RPMI7951 (cell line): ENCODE results near the gene GRB10. TPM values are rescaled to one million over a fixed set of nuclear protein-coding genes. Genes with fewer than 3 reads are reported as not detected.
A peak's percentile ranks its signal among the peaks of the same experiment; 100 is the strongest.

Experiments
- DNase-seq: peaks from one replicate; pipeline ENCODE4 v3.0.0-alpha.2; 2012; ENCODE audit warnings: low read depth
- total RNA-seq: library from RNA; depleted of rRNA; stranded (reverse); fragments of >200 nt; shearing (Covaris generic); gene quantifications from 2 replicates; pipeline ENCODE4 v1.2.3, GENCODE V29; 2014

GRB10 gene
- total RNA-seq, 1 experiment from 2014 or later: 51.7 TPM

DNA sequence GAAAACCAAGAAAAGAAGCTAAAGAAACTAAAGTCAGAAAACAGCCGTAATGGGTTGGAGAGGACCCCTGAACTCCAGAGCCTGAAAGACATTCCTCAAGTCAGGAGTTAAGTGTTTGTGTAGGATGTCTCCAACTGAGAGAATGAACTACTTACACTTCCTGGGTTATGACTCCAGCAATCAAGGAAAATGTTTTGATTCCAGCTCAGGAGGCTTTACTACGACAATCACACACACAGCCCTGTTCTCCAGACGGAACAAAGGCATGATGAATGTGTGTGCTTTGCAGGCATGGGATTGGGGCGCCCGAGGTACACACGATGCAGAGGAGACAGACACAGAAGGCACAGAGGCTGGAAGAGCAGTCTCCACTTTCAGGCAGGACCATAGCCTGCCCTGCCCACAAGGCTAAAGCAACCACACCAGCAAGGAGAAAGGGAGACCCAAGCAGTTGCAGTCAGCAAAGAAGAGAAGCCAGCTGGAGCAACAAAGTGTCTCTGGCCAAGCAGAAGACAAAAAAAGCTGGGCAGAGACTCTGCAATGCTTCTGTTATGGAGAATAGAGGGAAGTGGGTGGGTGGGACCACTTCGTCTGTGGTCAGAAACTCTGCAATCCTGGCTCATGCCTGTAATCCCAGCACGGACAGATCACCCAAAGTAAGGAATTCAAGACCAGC is 89.1 kb downstream of the GRB10 start:
- DNase-seq: no peak

DNA sequence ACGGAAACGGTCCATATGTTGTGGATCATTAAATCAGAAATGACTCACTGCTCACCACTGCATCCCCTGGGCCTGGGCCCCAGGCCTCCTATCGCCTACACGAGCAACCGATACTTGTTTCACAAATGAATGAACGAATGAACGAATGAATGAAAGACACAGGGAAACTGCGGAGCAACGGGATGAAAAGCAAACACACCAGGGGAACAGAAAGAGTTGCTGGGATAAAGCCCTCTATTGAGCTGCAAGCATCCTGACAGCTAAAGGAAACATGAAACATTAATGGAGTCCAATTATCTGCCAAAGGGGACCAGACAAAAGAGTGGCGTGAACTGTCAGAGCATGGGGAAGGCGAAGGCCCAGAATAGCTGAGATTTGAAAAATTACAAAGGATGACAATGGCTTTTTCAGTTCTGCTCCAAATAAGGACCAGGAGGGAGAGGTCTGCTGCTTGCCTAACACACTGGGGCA is 92.1 kb downstream of the GRB10 start:
- peak; percentile 80 for DNase-seq

DNA sequence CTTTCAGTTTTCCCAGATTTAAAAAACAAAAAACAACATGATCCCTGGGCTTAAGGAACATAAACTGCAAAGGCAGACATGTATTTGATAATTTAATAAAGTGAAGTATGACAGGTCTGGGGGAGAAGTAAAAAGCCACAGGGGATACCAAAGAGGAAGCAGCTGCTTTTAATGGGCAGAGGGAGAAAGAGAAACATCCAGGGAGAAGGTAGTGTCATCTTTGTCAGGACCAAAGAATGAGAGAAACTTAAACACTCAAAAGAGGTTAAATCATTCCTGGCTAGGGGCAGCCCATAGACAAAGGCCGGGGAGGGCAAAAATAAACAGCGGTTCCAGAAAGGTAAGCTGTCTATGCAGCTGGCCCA is 94.5 kb downstream of the GRB10 start:
- no peak for DNase-seq

DNA sequence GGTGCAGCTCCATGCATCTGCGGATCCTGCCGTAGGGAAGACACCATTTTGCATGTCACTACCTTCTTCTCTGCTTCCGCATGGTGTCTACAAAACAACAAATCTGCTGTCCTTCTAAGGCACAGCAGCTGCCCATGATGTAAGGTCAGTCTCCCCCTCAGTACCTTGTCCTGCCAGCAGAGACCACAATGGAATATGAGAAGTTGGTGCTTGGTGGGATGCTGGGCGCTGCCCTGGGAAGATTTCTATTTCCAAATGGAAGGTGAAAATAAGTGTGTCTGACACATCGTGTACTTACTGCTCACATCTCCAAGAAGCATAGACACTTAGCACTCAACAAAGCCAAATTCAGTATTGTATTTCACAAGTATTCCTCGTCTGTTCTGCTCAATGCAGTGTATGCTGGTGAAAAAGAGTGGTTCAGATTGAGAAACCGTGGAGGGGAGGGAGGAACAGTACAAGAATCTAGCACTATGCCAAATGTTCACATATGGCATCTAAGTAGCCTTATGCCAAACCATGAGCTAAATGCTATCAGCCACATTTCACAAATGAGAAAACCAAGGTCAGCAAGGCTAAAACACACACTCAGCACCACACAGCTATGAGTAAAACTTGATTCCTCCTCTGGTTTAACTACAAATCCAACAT is 95.0 kb downstream of the GRB10 start:
- peak; percentile 55 for DNase-seq

DNA sequence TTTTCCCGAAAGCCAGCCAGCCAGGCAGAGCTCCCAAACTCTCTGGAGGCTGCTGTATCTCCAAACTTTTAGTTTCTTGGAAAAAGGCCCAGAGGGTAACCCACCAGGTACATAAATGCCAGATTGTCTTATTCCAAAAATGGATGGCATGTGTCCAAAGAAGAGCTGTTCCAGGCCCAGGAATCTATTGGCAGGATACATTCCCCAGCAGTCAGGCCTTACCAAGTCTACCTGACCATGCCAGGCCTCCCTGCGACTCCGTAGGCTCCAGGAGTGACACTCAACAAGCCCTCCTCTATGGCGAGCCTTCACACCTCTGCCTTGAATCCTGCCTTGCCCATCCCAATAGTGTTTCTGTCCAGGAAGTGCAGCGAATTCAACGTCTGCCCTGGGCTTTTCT is 95.6 kb downstream of the GRB10 start:
- DNase-seq: no peak

DNA sequence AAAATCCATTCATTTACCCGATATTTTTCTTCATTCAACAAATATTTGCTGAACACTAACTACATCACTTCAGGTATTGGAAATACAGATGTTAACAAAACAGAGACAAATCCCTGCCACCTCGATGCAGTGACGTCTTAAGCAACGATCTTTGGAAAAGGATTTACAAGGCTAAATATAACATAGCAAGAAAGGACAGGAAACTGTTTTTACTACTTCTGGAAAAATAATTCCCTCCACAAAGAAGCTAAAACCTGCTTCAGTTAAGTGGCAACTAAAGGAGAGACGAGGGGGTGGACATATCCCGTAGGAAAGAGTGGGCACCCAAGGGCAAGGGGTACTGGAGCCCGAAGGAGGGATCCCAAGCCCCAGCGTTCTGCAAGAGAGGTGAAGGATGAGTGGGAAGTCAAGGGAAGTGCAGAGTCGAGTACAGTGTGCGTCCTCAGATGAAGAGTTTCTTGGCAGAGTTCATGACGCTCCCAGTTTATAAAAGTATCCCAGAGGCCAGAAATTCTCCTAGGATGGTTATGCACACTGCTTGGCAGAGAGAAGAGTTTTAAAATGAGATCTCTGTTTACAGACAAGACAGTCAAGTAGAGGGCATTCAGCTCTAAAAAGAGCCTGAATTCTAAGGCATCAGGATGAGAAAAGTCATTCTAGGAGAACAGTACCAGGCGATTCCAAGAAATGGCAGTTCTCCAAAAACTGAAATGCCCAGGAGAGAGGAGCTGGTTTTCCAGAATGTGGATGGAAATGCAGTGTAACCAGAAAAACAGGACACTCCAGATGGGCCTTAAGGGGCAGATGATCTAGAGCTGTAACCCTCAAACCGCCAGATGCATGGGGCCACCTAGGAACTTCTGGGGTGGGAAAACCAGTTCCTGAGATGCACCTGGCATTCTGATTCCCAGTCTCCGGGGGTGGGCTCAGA is 97.3 kb downstream of the GRB10 start:
- no peak for DNase-seq

DNA sequence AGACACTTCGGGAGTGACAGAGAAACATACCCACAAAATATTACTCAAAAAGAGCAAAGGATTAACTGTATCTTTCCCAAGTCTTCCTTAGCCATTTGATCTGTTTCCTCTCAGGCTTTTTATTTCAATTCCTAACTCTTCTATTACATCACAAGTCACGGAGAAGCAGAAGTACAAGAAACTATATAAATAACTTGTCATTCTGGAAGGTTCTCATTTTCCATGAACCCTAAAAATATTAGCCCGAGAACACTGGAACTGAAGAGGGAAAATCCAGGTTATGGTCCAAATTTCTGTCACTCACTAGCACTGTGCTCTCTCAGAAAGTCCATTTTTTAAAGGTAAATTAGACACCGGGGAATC is 98.0 kb downstream of the GRB10 start:
- no peak for DNase-seq

DNA sequence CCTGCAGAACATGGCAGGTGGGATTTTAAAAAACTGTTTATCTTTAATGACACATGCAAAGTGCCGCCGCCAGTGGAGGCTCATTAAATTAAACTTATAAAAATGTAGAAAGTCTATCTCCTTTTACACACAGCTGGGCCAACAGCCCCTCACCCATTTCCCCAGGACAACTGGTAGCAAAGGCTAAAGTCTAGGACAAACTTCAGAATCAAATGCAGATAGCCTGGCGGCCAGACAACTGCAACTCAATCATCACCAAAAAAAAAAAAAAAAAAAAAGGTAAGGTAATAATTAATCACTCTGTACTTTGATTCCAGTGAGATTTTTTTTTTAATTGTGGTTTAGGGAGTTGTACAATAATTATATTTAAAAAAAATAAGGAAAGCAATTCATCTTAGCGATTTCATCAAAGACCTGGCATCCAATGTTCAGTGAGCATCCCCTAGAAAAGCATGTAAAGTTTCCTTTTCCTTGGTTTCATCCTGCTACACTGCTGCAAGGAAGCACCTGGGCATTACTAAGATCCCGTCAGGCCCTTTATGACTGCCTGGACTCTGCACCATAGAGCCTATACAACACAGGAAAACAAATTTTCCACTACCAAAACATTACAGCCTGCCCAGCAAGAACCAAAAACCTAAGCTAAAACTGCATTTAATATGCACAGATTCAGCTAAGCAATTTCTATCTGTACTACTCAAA is 98.5 kb downstream of the GRB10 start:
- no peak for DNase-seq

DNA sequence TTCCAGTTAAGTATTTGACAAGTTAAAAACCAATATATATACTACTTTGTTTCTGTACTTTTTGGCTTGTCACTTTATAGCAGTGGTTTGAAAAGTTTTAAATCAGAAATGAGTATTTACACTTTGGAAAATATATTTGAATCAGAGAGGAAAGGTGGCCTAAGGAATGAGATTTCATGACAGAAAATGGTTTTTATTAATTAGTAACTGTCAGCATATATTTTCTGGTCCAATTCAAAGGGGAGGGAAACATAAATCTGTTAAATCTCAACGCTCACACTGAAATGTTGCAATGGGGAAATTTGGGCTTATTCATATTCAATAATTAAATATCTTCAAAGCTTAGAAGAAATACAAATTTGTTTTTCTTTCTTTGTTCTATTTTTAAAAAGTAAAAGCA is 100.1 kb downstream of the GRB10 start:
- DNase-seq: no peak

DNA sequence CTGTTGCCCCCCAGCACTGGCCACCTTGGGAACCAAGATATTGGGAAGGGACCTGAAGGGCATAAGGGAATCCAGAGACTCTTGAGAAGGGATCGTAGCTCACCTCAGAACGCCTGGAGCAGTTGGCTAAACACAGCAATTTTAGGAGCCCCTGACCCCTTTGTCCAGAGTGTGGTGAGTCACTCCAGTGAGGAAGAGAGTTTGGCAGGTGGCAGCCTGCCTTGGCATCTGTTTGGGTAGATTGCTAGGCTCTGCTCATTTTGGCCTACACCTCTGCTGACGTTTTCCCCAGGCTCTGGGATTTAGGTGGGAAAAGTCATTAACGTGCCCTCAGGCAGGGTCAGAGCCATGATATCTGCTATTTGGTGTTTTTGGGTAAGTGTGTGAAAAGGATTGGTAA is 100.6 kb downstream of the GRB10 start:
- peak; percentile 32 for DNase-seq

DNA sequence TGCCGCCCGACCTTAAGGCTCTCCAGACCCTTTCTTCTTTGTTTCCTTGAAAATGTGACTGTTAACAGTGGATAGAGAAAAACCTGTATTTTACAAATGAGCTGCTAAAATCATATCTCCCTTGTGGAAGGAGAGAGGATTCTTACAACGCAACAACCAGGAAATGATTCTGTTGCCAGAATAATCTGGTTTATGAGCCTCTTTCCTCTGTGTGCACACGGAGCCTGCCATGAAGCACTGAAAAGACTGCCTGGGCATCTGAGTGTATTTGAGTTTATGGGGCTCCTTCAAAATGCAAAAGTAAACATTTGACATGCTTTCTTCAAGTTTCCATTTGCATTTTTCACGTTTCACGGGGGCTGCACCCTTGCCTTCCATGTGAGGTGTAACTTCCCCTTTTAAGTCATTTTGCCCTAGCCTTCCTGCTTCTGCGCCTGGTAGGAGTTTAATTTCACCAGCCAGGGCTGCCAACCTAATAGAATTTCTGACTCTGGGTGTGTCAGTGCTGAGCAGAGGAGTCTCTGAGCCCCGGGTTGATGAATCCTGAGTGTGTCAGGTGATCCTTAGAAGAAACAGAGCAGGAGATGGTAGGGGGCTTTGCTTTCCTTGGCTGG is 101.2 kb downstream of the GRB10 start:
- no peak for DNase-seq

DNA sequence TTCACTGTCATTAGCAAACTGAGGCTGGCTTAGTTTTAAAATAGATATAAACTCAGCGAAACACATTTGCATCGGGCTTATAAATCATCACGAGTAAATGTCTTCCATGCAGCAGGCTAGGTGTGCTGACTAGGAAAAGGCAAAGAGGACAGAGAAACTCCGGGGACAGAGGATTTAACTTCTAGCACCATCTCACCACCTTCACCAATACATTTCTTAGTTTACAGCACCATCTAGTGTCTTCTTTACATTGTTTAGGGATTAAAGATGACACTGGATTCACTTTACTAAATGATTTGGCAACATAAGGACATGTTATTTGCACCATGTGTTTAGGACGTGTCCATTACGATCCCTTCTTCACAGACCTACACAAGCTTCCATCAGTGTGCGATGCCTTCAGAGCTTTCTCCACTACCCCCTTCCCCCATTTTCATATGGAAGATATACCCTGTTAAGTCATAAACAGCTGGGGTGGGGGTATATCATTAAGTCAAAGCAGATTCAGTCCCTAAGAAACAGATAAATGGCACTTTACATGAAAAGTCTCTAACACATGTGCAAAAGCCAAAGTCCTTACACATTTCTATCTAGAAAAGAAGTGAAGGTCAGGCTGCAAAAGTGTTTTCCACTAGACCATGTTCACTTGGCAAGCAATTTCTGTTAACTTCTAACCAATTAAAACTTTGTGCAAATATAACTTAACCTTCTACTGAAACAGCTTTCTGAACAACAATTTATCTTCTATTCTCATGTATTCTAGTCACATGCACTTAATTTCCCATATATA is 103.3 kb downstream of the GRB10 start:
- DNase-seq: peak; percentile 74

DNA sequence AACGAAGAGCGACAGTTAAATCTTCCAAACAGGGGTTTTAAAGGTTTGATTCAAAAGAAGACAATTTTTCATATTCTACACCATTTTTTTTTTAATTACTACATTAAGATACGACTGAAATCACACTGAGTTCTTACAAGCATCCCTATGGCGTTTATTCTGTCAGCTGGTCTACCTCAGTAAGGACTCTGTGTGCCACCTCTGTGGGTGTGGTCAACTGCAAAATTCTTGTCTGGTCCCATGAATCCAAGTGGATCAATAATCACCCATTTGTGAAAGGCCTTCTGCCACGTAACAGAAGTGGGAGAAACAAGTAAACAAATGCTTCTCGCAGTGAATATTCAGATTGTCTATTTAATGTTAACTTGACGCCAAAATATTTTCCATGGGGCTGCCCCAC is 104.1 kb downstream of the GRB10 start:
- DNase-seq: no peak

DNA sequence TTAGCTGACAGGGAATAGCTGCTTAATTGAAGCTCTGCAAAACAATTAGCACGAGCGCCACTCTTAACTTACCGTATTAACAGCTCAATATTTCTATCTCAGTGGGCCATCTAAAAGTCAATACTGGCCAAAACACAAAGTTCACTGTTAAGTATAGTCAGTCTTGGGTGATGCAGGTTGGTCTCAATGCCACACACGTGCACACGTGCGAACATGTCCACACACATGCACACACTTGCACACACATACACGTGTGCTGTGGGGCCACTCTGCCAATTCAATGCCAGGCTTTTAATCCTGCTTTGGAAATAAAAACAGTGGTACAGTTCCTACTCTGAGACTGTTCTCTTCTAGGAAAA is 105.1 kb downstream of the GRB10 start:
- DNase-seq: no peak

DNA sequence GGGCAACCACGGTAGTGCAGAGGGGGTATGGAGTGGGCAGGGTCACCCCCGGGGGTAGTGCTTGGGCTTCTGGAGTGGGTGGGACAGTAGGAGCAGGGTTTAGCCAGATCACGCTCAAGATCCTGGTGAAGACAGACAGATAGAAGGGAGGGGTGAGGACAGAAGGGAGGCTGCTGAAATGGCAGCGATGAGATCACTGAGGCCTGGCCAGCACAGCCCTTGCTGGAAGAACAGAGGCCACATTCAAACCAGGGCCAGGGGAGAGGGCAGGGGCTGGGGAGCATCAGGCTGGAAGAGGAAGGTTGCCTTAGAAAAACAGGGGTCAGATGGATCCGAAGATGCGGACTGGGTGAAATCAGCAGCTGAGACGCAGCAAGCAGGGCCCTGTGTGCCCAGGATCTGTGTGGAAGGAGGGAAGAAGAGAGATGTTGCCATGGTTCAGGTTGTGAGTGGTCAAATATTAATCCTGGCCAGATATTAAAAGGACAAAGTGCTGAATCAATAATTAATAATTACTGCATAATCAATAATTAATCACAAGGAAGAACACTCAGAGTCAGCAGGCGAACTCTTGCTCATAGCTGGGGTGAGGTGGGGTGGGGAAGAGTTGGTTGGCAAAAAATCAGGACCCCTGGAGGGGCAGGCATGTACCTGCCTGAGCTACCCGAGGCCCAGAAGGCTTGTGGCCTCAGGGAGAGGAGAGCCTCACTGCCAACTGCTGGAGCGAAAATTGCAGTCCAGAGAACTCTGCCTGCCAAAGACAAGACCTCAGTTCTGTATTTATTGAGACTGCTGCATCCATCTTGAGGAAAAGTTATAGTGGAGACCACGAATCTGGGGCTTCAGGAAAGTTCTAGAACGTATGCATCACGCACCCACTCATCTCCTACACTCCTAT is 105.7 kb downstream of the GRB10 start:
- no peak for DNase-seq

DNA sequence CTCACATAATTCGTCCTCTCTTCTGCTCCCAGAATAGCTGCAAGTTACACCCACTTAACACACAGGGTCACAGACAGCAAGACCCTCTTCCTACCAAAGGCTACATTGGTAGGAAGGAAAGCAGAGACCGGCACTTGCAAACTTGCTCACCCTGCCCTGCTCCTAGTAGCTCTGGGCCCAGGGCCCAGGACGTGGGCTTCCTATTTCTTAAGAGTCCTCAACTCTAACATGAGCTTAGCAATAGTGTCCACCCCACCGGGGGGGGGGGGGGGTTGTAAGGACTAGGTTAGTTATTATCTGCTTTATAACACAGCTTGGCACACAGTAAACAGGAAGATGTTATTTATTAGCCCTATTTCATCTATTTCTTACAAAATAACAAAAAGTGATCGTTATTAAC is 106.6 kb downstream of the GRB10 start:
- DNase-seq: no peak

DNA sequence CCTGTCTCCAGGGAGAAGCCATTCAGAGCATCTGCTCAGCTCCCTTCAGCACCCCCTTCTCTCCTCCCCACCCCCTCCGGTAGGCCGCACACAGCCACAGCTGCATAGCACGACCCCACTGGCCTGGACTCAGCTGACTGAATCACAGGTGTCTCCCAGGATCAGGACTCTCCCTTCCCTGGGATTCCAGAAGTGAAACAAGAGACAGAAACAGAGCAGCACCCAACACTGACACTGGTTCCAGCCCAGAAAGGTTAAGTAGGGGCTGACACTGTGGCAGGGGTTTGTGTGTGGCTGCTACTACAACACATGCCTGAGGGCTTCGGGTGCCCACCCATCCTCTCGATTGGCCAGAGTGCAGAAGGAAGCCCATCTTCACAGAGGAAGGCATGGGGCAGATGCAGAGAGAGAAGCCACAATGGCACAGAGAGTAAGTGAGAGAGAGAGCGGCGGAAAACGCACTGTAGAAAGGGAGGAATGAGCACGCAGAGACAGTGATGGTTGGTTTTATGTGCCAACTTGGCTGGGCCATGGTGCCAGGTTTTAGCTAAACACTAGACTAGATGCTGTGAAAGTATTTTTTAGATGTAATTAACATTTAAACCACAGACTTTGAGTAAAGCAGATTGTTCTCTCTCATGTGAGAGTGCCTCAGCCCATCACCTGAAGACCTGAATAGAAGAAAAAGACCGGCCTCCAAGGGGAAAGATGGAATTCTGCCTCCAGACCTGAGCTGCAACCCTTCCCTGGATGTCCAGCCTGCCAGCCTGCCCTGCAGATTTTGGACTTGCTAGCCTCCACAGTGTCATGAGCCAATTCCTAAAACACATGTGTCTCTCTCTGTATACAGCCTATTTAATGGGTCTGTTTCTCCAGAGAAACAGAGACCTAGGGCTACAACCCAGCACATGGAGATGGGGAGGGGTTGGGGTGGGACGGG is 107.5 kb downstream of the GRB10 start:
- no peak for DNase-seq

DNA sequence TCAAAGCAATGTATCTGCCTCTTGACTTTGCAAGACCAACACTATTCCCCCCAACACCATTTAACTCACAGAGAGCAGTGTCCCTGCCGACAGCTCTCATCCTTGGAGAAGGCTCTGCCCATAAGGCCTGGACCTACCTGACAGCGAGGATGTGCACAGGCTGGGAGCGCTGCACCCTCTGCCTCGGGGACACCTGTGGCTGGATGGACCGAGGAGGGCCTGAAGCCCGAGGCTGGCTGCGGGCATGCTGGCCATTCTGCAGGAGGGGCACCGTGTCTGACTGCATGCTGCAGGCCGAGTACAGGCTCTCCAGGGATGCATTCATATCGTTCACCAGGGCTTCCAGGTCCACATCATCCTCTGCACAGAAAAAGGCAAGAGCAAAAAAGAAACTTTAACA is 108.4 kb downstream of the GRB10 start:
- no peak for DNase-seq

DNA sequence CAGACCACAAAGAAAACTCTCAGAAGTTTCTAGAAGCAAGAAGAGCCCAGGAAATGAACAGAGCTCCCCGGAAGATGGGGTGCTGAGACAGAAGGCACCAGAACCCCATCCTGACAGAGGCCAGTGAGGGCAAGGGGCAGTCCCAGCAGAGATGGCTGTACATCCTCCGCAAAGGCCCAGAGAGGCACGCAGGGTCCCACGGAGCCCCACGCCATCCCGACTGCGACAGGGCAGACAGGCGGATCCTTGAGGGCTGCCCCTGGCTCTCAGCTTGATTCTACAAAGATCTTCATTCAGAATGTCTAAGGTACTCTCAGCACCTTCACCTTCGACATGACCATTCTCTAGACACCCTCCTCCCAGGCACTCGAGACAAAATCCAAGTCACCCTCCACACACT is 109.6 kb downstream of the GRB10 start:
- no peak for DNase-seq
